Esophagus (tissue), 2 donors: Measurements from ENCODE around the gene SCRN2. TPM values are rescaled to one million over a fixed set of nuclear protein-coding genes. Genes with fewer than 3 reads are reported as not detected.

Experiments
- H3K27ac ChIP-seq, 2 donors: one replicate each; pipeline ENCODE4 v1.5.1; 2013; ENCODE audit warnings: low read depth in 2 of 2, mild to moderate bottlenecking in 2 of 2, inconsistent platforms in 1 of 2, low read length in 1 of 2, moderate library complexity in 1 of 2
- H3K27me3 ChIP-seq, 2 donors: one replicate each; pipeline ENCODE4 v1.6.1; 2013; ENCODE audit warnings: low read length in 2 of 2, control low read depth in 1 of 2, mild to moderate bottlenecking in 1 of 2; ENCODE audit not compliant: insufficient read depth in 2 of 2, control insufficient read depth in 1 of 2
- H3K36me3 ChIP-seq, 2 donors: one replicate each; pipeline ENCODE4 v1.6.1; 2013; ENCODE audit warnings: low read length in 1 of 2; ENCODE audit not compliant: control insufficient read depth in 2 of 2, insufficient read depth in 2 of 2
- H3K4me1 ChIP-seq, 2 donors: one replicate each; pipeline ENCODE4 v1.6.1; 2013; ENCODE audit warnings: low read length in 1 of 2; ENCODE audit not compliant: control insufficient read depth in 2 of 2, insufficient read depth in 2 of 2
- H3K4me3 ChIP-seq, 2 donors: one replicate each; pipeline ENCODE4 v1.5.1; 2013; ENCODE audit warnings: low read length in 2 of 2, mild to moderate bottlenecking in 2 of 2, low read depth in 1 of 2, moderate library complexity in 1 of 2
- H3K9me3 ChIP-seq, 2 donors: one replicate each; pipeline ENCODE4 v1.6.1; 2013; ENCODE audit warnings: mild to moderate bottlenecking in 2 of 2, low read depth in 1 of 2, low read length in 1 of 2, moderate library complexity in 1 of 2; ENCODE audit not compliant: control insufficient read depth in 2 of 2, insufficient read depth in 1 of 2
- WGBS, 2 donors: extraction: QIAGEN DNeasy Blood & Tissue Kit; methylation state at CpG; one replicate each; pipeline ENCODE4 v1.1.7; 2013; 5-methylcytosine and 5-hydroxymethylcytosine counted together
- polyA plus RNA-seq, 2 donors: library from polyadenylated mRNA; stranded (reverse); fragments of 200-250 nt; gene quantifications; one replicate each; pipeline ENCODE4 v1.2.3, GENCODE V29; 2013
- donor health status: healthy with polysubstance abuse.
- donor health status: Bipolar disorder and iron deficiency.

Gene SCRN2
- polyA plus RNA-seq, 2 donors = 28.6 to 34.7 TPM

GRCh38 chr17:47800686-47801085 is 40.4 kb downstream of the SCRN2 start:
- H3K27me3 ChIP-seq = no peaks in the 10 kb centered on the region
- H3K27ac ChIP-seq = no peak overlapping the region
- no peaks in the 10 kb centered on the region for H3K36me3 ChIP-seq
- H3K9me3 ChIP-seq = no peaks in the 10 kb centered on the region
- no peak overlapping the region for H3K4me3 ChIP-seq
- no peaks in the 10 kb centered on the region for H3K4me1 ChIP-seq
- 82 to 89% methylated on average over 12 of the region's 12 CpGs for WGBS, 2 donors

DNA sequence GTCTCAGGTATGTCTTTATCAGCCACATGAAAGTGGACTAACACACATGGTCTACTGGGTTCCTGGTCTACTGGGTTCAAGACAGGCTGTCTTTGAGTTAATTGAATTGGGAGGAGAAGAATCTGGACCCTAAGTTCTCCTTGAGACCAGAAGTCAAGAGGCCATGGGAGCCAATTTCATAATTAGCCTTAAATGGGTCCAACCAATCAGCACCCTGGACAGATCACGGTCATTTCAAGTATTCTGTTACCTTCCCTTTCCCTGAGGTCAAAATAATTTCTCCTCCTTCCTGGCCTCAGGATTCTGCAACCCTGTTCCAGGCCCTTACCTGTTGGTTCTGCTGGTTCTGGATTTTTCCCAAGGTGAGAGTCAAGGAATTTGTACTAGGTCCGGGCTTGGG is 43.3 kb downstream of the SCRN2 start:
- no peaks in the 10 kb centered on the region for H3K27me3 ChIP-seq
- no peak overlapping the region for H3K27ac ChIP-seq
- H3K4me1 ChIP-seq = no peaks in the 10 kb centered on the region
- no peaks in the 10 kb centered on the region for H3K36me3 ChIP-seq
- WGBS, 2 donors = 66 to 70% methylated on average over 2 of the region's 2 CpGs
- no peak overlapping the region for H3K4me3 ChIP-seq
- no peaks in the 10 kb centered on the region for H3K9me3 ChIP-seq

DNA sequence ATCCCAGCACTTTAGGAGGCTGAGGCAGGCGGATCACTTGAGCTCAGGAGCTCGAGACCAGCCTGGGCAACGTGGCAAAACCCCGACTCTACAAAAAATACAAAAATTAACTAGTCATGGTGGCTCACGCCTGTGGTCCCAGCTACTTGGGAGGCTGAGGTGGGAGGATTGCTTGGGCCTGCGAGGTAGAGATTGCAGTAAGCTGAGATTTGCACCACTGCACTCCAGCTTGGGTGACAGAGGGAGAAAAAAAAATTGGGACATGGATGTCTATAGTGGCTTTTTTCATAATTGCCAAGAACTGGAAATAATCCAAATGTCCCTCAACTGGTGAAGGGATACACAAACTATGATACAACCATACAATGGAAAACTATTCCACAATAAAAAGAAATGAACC is 48.1 kb downstream of the SCRN2 start:
- H3K27me3 ChIP-seq = peaks cover 0 to 2% of the 10 kb centered on the region in 2 donors
- no peak overlapping the region for H3K4me3 ChIP-seq
- peaks cover 5% of the 10 kb centered on the region in 2 donors for H3K4me1 ChIP-seq
- no peaks in the 10 kb centered on the region for H3K9me3 ChIP-seq
- no peak overlapping the region for H3K27ac ChIP-seq
- H3K36me3 ChIP-seq = no peaks in the 10 kb centered on the region
- 67 to 81% methylated on average over 6 of the region's 6 CpGs for WGBS, 2 donors

DNA sequence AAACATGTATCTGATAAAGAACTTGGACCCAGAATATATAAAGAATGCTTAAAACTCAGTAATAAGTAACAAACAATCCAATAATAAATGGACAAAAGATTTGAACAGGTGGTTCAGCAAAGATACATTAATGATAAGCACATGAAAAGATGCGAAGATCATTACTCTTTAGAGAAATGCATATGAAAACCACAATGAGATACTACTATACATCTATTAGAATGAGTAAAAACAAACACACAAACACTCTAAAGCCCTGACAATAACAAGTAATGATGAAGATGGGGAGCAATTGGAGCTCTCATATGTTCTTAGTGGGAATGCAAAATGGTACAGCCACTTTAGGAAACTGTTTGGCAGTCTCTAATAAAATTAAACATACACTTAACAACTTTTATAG is 48.6 kb downstream of the SCRN2 start:
- 76 to 77% methylated on average over 1 of the region's 1 CpG for WGBS, 2 donors
- Histone ChIP-seq H3K36me3 (no peaks in the 10 kb centered on the region), H3K9me3 (no peaks in the 10 kb centered on the region), H3K27me3 (peaks cover 0 to 2% of the 10 kb centered on the region in 2 donors), H3K27ac (no peak overlapping the region), H3K4me1 (peaks cover 5% of the 10 kb centered on the region in 2 donors), H3K4me3 (no peak overlapping the region)

- Histone ChIP-seq H3K27me3 (peaks cover 0 to 4% of the 10 kb centered on the region in 2 donors), H3K27ac (no peak overlapping the region), H3K4me3 (no peak overlapping the region), H3K9me3 (no peaks in the 10 kb centered on the region), H3K4me1 (peaks cover 5% of the 10 kb centered on the region in 2 donors), H3K36me3 (no peaks in the 10 kb centered on the region)
- WGBS, 2 donors = 33 to 36% methylated on average over 3 of the region's 3 CpGs
Measured at GRCh38 chr17:47791025-47791424, 50.0 kb downstream of the SCRN2 start.

- H3K36me3 ChIP-seq = no peaks in the 10 kb centered on the region
- H3K4me1 ChIP-seq = peaks cover 5% of the 10 kb centered on the region in 2 donors
- H3K4me3 ChIP-seq = peak overlapping the region; percentile 9 to 31
- H3K27me3 ChIP-seq = peaks cover 0 to 4% of the 10 kb centered on the region in 2 donors
- H3K9me3 ChIP-seq = no peaks in the 10 kb centered on the region
- WGBS, 2 donors = 2 to 3% methylated on average over 66 to 70 of the region's 70 CpGs
- H3K27ac ChIP-seq = no peak overlapping the region
Measured at GRCh38 chr17:47789611-47790561, 51.2 kb downstream of the SCRN2 start.

Other genes starting within 250 kb of the SCRN2 start
- 10 to 100 TPM; 40.8 to 75.5 TPM for gene KPNB1, start 191.4 kb downstream of the SCRN2 start, polyA plus RNA-seq
- 10 to 100 TPM in 1 of 2 donors, 1 to 10 TPM in 1; 9.2 to 17.1 TPM for gene TBKBP1, start 147.1 kb downstream of the SCRN2 start, polyA plus RNA-seq
- under 1 TPM; 0.18 to 0.24 TPM for gene TBX21, start 108.0 kb downstream of the SCRN2 start, polyA plus RNA-seq
- 1 to 10 TPM; 1.9 to 3.7 TPM for gene OSBPL7, start 19.5 kb downstream of the SCRN2 start, polyA plus RNA-seq
- 10 to 100 TPM; 17.5 to 30.4 TPM for gene MRPL10, start 9.7 kb downstream of the SCRN2 start, polyA plus RNA-seq
- gene LRRC46, start 9.6 kb downstream of the SCRN2 start, polyA plus RNA-seq = under 1 TPM; 0.25 to 0.53 TPM
- 1 to 10 TPM; 3.8 to 6.1 TPM for gene SP6, start 9.9 kb upstream of the SCRN2 start, polyA plus RNA-seq
- gene SP2, start 55.0 kb upstream of the SCRN2 start, polyA plus RNA-seq = 10 to 100 TPM in 1 of 2 donors, 1 to 10 TPM in 1; 5.4 to 10.7 TPM
- gene PNPO, start 100.3 kb upstream of the SCRN2 start, polyA plus RNA-seq = 1 to 10 TPM; 9.5 to 9.6 TPM
- gene PRR15L, start 116.6 kb upstream of the SCRN2 start, polyA plus RNA-seq = 10 to 100 TPM in 1 of 2 donors, 1 to 10 TPM in 1; 8.8 to 15.2 TPM
- gene CDK5RAP3, start 129.8 kb upstream of the SCRN2 start, polyA plus RNA-seq = 100 to 1,000 TPM; 103 to 217 TPM
- 10 to 100 TPM in 1 of 2 donors, 1 to 10 TPM in 1; 8.4 to 12.9 TPM for gene COPZ2, start 196.5 kb upstream of the SCRN2 start, polyA plus RNA-seq
- gene NFE2L1, start 207.1 kb upstream of the SCRN2 start, polyA plus RNA-seq = 10 to 100 TPM; 39.4 to 45.7 TPM